D721Med (cell line): ENCODE results near the gene TANC2.

Source experiments
- DNase-seq: peaks from one replicate; pipeline ENCODE4 v3.0.0; 2011; ENCODE audit warnings: low spot score; ENCODE audit not compliant: insufficient read length
- FAIRE-seq: peaks from 2 replicates; lab custom pipeline; 2011; peaks lifted over from hg19 to GRCh38; lab: Jason Lieb, UNC
- CTCF ChIP-seq: IDR thresholded peaks from 2 replicates; pipeline ENCODE4 v1.5.1; 2012; ENCODE audit warnings: mild to moderate bottlenecking, control low read depth; ENCODE audit not compliant: insufficient read depth; ENCODE audit errors: missing control alignments

Gene TANC2

GRCh38 chr17:62964506-62964905, 1.5 kb upstream of the TANC2 start:
- no peak for TF ChIP-seq CTCF
- DNase-seq (no peak), FAIRE-seq (no peak)

- no peak for TF ChIP-seq CTCF
- DNase-seq, result no peak
- no peak for FAIRE-seq
Observed at GRCh38 chr17:62965174-62965685, 805 bp upstream of the TANC2 start.

- no peak for FAIRE-seq
- TF ChIP-seq CTCF, result no peak
- DNase-seq, result no peak
Observed at GRCh38 chr17:62966426-62967204, 580 bp downstream of the TANC2 start.

- no peak for DNase-seq
- no peak for TF ChIP-seq CTCF
- no peak for FAIRE-seq
Observed at GRCh38 chr17:62967205-62967529, 1.1 kb downstream of the TANC2 start.

GRCh38 chr17:62968445-62968923, 2.4 kb downstream of the TANC2 start:
- FAIRE-seq (peak; percentile 55), DNase-seq (peak; percentile 51)
- TF ChIP-seq CTCF, result peak; percentile 98

GRCh38 chr17:62970610-62971009, 4.6 kb downstream of the TANC2 start:
- FAIRE-seq (no peak), DNase-seq (no peak)
- TF ChIP-seq CTCF, result no peak

- no peak for FAIRE-seq
- no peak for TF ChIP-seq CTCF
- DNase-seq, result no peak
Observed at GRCh38 chr17:62971853-62972252, 5.8 kb downstream of the TANC2 start.
